Measurements from ENCODE around the gene GAS1. TPM values are rescaled to one million over a fixed set of nuclear protein-coding genes. Genes with fewer than 3 reads are reported as not detected.

GAS1 gene
- total and polyA plus RNA-seq, 2 donors (not counting 1 experiment from before 2014, with no cell fraction given) = 0.06 to 0.39 TPM

DNA sequence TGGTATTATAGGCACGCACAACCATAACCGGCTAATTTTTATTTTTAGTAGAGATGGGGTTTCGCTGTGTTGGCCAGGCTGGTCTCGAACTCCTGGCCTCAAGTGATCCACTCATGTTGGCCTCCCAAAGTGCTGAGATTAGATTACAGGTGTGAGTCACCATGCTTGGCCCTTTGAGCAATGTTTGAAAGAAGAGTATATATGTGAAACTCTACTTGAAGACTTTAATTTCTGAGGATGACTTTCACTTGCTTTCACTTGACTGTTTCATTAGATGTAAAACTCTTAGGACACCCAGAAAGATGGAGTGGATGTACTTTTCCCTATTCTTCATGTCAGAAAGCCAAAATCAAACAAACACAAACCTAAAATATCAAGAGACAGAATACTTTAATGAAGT is 43.8 kb upstream of the GAS1 start:
- H3K27ac Mint-ChIP-seq = no peak overlapping the region
- no peaks in the 10 kb centered on the region for H4K20me1 ChIP-seq (ENCODE audit: control insufficient read depth, insufficient read depth, low read length, poor library complexity, severe bottlenecking)
- H3K9ac ChIP-seq (ENCODE audit: low read length) = no peak overlapping the region
- peaks cover 3% of the 10 kb centered on the region for H3K27me3 Mint-ChIP-seq
- DNase-seq (no peak), ATAC-seq (ENCODE audit: low read depth) (no peak)
- H2AFZ ChIP-seq (ENCODE audit: insufficient read depth, low read depth, low read length, poor library complexity, severe bottlenecking) = no peak overlapping the region
- H3K9me3 ChIP-seq (ENCODE audit: control extremely low read depth in 1 of 3, control insufficient read depth in 2 of 3, insufficient read depth in 1 of 3, low read length in 2 of 3) = peaks cover 0 to 3% (median 0%) of the 10 kb centered on the region in 3 donors
- no peaks in the 10 kb centered on the region for H3K79me2 ChIP-seq (ENCODE audit: control insufficient read depth, insufficient read depth, low read length)
- no peak overlapping the region for H3K4me3 ChIP-seq (ENCODE audit: control extremely low read depth in 1 of 5, extremely low read depth in 1 of 5, insufficient read depth in 1 of 5, low read depth in 2 of 5, low read length in 4 of 5)
- H3K27me3 ChIP-seq (replicated peaks in 1 of 4; ENCODE audit: control extremely low read depth in 1 of 4, control insufficient read depth in 3 of 4, insufficient read depth in 4 of 4, low read length in 3 of 4) = peaks cover 0 to 3% (median 1%) of the 10 kb centered on the region in 4 experiments
- no peak overlapping the region for H3K4me3 Mint-ChIP-seq
- H3K4me1 ChIP-seq (ENCODE audit: control insufficient read depth in 2 of 2, insufficient read depth in 2 of 2, low read length in 2 of 2) = no peaks in the 10 kb centered on the region
- ChIA-PET POLR2A (no interaction called here), CTCF (no interaction called here)
- H3K9me3 Mint-ChIP-seq (ENCODE audit: insufficient read depth) = no peaks in the 10 kb centered on the region
- no peak overlapping the region for H3K27ac ChIP-seq (ENCODE audit: low read length in 2 of 2)
- intact Hi-C loops (cut with micrococcal nuclease) = no loop called here
- H3K36me3 ChIP-seq (replicated peaks in 1 of 2; ENCODE audit: control extremely low read depth in 1 of 2, control insufficient read depth in 1 of 2, extremely low read depth in 1 of 2, insufficient read depth in 2 of 2, low read length in 1 of 2) = no peaks in the 10 kb centered on the region
- no peak for TF ChIP-seq EZH2 (IDR thresholded peaks at IDR 0.05; ENCODE audit: borderline replicate concordance, insufficient read depth, low read depth, low read length, poor library complexity, severe bottlenecking)
- TF ChIP-seq, protein P1, sequence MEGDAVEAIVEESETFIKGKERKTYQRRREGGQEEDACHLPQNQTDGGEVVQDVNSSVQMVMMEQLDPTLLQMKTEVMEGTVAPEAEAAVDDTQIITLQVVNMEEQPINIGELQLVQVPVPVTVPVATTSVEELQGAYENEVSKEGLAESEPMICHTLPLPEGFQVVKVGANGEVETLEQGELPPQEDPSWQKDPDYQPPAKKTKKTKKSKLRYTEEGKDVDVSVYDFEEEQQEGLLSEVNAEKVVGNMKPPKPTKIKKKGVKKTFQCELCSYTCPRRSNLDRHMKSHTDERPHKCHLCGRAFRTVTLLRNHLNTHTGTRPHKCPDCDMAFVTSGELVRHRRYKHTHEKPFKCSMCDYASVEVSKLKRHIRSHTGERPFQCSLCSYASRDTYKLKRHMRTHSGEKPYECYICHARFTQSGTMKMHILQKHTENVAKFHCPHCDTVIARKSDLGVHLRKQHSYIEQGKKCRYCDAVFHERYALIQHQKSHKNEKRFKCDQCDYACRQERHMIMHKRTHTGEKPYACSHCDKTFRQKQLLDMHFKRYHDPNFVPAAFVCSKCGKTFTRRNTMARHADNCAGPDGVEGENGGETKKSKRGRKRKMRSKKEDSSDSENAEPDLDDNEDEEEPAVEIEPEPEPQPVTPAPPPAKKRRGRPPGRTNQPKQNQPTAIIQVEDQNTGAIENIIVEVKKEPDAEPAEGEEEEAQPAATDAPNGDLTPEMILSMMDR (IDR thresholded peaks at IDR 0.05) = no peak
- H3K4me1 Mint-ChIP-seq = no peaks in the 10 kb centered on the region
- no peak overlapping the region for H3K4me2 ChIP-seq (replicated peaks; ENCODE audit: low read depth, low read length, poor library complexity, severe bottlenecking)
- WGBS (ENCODE audit: insufficient coverage) = 90% methylated on average over 2 of the region's 4 CpGs

DNA sequence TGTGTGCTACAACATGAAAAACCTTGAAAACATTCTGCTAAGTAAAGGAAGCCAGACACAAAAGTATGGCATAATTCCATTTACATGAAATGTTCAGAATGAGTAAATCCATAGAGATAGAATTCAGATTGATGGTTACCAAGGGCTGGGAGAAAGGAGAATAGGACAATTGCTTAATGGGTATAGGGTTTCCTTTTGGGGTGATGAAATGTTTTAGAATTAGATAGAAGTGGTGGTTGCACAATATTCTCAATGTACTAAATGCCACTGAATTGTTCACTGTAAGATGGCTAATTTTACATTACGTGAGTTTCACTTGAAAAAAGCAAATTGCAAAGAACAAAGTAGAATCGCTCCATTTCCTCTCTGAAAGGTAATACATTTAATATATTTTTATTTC is 43.0 kb upstream of the GAS1 start:
- H3K4me1 Mint-ChIP-seq = no peaks in the 10 kb centered on the region
- Histone ChIP-seq H4K20me1 (ENCODE audit: control insufficient read depth, insufficient read depth, low read length, poor library complexity, severe bottlenecking) (no peaks in the 10 kb centered on the region), H3K27ac (ENCODE audit: low read length in 2 of 2) (no peak overlapping the region), H3K79me2 (ENCODE audit: control insufficient read depth, insufficient read depth, low read length) (no peaks in the 10 kb centered on the region), H3K36me3 (replicated peaks in 1 of 2; ENCODE audit: control extremely low read depth in 1 of 2, control insufficient read depth in 1 of 2, extremely low read depth in 1 of 2, insufficient read depth in 2 of 2, low read length in 1 of 2) (no peaks in the 10 kb centered on the region), H3K4me2 (replicated peaks; ENCODE audit: low read depth, low read length, poor library complexity, severe bottlenecking) (no peak overlapping the region), H3K9ac (ENCODE audit: low read length) (no peak overlapping the region), H3K27me3 (replicated peaks in 1 of 4; ENCODE audit: control extremely low read depth in 1 of 4, control insufficient read depth in 3 of 4, insufficient read depth in 4 of 4, low read length in 3 of 4) (peaks cover 0 to 3% (median 1%) of the 10 kb centered on the region in 4 experiments), H3K4me3 (ENCODE audit: control extremely low read depth in 1 of 5, extremely low read depth in 1 of 5, insufficient read depth in 1 of 5, low read depth in 2 of 5, low read length in 4 of 5) (no peak overlapping the region), H3K9me3 (ENCODE audit: control extremely low read depth in 1 of 3, control insufficient read depth in 2 of 3, insufficient read depth in 1 of 3, low read length in 2 of 3) (peaks cover 0 to 3% (median 0%) of the 10 kb centered on the region in 3 donors), H3K4me1 (ENCODE audit: control insufficient read depth in 2 of 2, insufficient read depth in 2 of 2, low read length in 2 of 2) (no peaks in the 10 kb centered on the region), H2AFZ (ENCODE audit: insufficient read depth, low read depth, low read length, poor library complexity, severe bottlenecking) (no peak overlapping the region)
- no peaks in the 10 kb centered on the region for H3K9me3 Mint-ChIP-seq (ENCODE audit: insufficient read depth)
- TF ChIP-seq EZH2 (IDR thresholded peaks at IDR 0.05; ENCODE audit: borderline replicate concordance, insufficient read depth, low read depth, low read length, poor library complexity, severe bottlenecking) = no peak
- TF ChIP-seq, protein P1 (IDR thresholded peaks at IDR 0.05) = no peak
- ATAC-seq (ENCODE audit: low read depth) (no peak), DNase-seq (no peak)
- intact Hi-C loops (cut with micrococcal nuclease) = no loop called here
- POLR2A ChIA-PET = no interaction called here
- CTCF ChIA-PET = no interaction called here
- peaks cover 3% of the 10 kb centered on the region for H3K27me3 Mint-ChIP-seq
- no CpG with 5 or more reads among the region's 2 CpGs for WGBS (ENCODE audit: insufficient coverage)
- no peak overlapping the region for H3K27ac Mint-ChIP-seq
- no peak overlapping the region for H3K4me3 Mint-ChIP-seq

Data from B cell (primary cell).